Fibroblast of lung (primary cell): ENCODE measurements around the gene RAB37. TPM values are rescaled to one million over a fixed set of nuclear protein-coding genes. Genes with fewer than 3 reads are reported as not detected.

ENCODE experiments used
- DNase-seq, 2 donors: peaks; one replicate each; pipeline versions ENCODE4 v3.0.0 to v3.0.0-alpha.2; 2010; ENCODE audit warnings: low read depth in 2 of 2
- H2AFZ ChIP-seq: 2 replicates; pipeline ENCODE4 v1.5.1; 2012; ENCODE audit warnings: low read length, control low read depth, inconsistent platforms
- H3K27ac ChIP-seq: 2 replicates; pipeline ENCODE4 v1.5.1; 2011; ENCODE audit warnings: low read length, control low read depth; ENCODE audit not compliant: insufficient read depth
- H3K27me3 ChIP-seq: 2 replicates; pipeline ENCODE4 v1.5.1; 2011; ENCODE audit warnings: mild to moderate bottlenecking, low read length; ENCODE audit not compliant: control insufficient read depth, insufficient read depth
- H3K36me3 ChIP-seq: 2 replicates; pipeline ENCODE4 v1.5.1; 2011; ENCODE audit warnings: low read length; ENCODE audit not compliant: control insufficient read depth, insufficient read depth
- H3K4me1 ChIP-seq: 2 replicates; pipeline ENCODE4 v1.5.1; 2011; ENCODE audit warnings: low read length; ENCODE audit not compliant: control insufficient read depth, insufficient read depth; ENCODE audit errors: extremely low read depth
- H3K4me2 ChIP-seq: 2 replicates; pipeline ENCODE4 v1.5.1; 2011; ENCODE audit warnings: low read length, control low read depth; ENCODE audit not compliant: insufficient read depth; ENCODE audit errors: extremely low read depth
- H3K4me3 ChIP-seq, 4 experiments: fragments of 200-600 bp in 1 of 4; sonication (generic) in 1 of 4; replicated peaks in 1 of 4; 2 replicates each; pipeline ENCODE4 v1.5.1; 2011 to 2016; ENCODE audit warnings: low read length in 4 of 4, low read depth in 3 of 4, mild to moderate bottlenecking in 3 of 4, control low read depth in 2 of 4, inconsistent platforms in 1 of 4, mixed read lengths in 1 of 4; ENCODE audit not compliant: insufficient read depth in 1 of 4; ENCODE audit errors: control extremely low read depth in 1 of 4
- H3K79me2 ChIP-seq: 2 replicates; pipeline ENCODE4 v1.5.1; 2012; ENCODE audit warnings: mild to moderate bottlenecking, low read length, inconsistent platforms; ENCODE audit not compliant: control insufficient read depth, insufficient read depth
- H3K9ac ChIP-seq: 2 replicates; pipeline ENCODE4 v1.5.1; 2011; ENCODE audit warnings: mild to moderate bottlenecking, low read length, control low read depth; ENCODE audit not compliant: insufficient read depth
- H3K9me3 ChIP-seq: 2 replicates; pipeline ENCODE4 v1.5.1; 2012; ENCODE audit warnings: low read depth, low read length; ENCODE audit not compliant: control insufficient read depth, insufficient read depth
- H4K20me1 ChIP-seq: 2 replicates; pipeline ENCODE4 v1.5.1; 2011; ENCODE audit warnings: low read length; ENCODE audit not compliant: control insufficient read depth, insufficient read depth; ENCODE audit errors: extremely low read depth
- EZH2 ChIP-seq: IDR thresholded peaks from 2 replicates; pipeline ENCODE4 v1.5.1; 2012; ENCODE audit warnings: low read length, control low read depth, mild to moderate bottlenecking; ENCODE audit errors: missing control alignments
- polyA plus RNA-seq, 2 donors: library from polyadenylated mRNA; depleted of rRNA in 1 of 2; stranded (reverse) in 1 of 2; unstranded in 1 of 2; fragments of >200 nt; gene quantifications; 2 replicates each; pipeline ENCODE4 v1.2.1, GENCODE V29; 2011 to 2012; ENCODE audit warnings: missing spikeins in 1 of 2
- total RNA-seq: library from RNA; depleted of rRNA; stranded (reverse); fragments of >200 nt; gene quantifications from 2 replicates; pipeline ENCODE4 v1.2.1, GENCODE V29; 2014
- TF ChIP-seq, protein P1 (sequence below), 2 donors: IDR thresholded peaks in 1 of 2; conservative IDR thresholded peaks in 1 of 2; 1 replicate in 1 of 2; 2 replicates in 1 of 2; pipeline ENCODE4 v1.5.1; 2011 to 2012; ENCODE audit warnings: low read length in 2 of 2, control low read depth in 1 of 2, inconsistent platforms in 1 of 2, low read depth in 1 of 2, mild to moderate bottlenecking in 1 of 2

RAB37 gene
- total and polyA plus RNA-seq, 2 donors (not counting 1 experiment from before 2014, with no cell fraction given), result 0.65 to 0.66 TPM

DNA sequence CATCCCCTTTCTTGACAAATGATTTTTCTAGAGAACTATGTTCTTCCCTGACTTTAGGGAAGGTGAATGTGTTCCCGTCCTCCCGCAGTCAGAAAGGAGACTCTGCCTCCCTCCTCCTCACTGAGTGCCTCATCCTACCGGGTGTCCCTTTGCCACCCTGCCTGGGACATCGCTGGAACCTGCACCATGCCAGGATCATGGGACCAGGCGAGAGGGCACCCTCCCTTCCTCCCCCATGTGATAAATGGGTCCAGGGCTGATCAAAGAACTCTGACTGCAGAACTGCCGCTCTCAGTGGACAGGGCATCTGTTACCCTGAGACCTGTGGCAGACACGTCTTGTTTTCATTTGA is 31.7 kb downstream of the RAB37 start:
- Histone ChIP-seq H3K4me2 (no peak overlapping the region), H3K9me3 (no peaks in the 10 kb centered on the region), H3K27me3 (no peaks in the 10 kb centered on the region), H2AFZ (no peak overlapping the region), H4K20me1 (no peaks in the 10 kb centered on the region), H3K36me3 (peaks cover 22% of the 10 kb centered on the region), H3K79me2 (no peaks in the 10 kb centered on the region), H3K4me3 (no peak overlapping the region), H3K9ac (no peak overlapping the region), H3K4me1 (peaks cover 11% of the 10 kb centered on the region), H3K27ac (peak overlapping the region; percentile 27)
- DNase-seq, result no peak
- TF ChIP-seq, protein P1, sequence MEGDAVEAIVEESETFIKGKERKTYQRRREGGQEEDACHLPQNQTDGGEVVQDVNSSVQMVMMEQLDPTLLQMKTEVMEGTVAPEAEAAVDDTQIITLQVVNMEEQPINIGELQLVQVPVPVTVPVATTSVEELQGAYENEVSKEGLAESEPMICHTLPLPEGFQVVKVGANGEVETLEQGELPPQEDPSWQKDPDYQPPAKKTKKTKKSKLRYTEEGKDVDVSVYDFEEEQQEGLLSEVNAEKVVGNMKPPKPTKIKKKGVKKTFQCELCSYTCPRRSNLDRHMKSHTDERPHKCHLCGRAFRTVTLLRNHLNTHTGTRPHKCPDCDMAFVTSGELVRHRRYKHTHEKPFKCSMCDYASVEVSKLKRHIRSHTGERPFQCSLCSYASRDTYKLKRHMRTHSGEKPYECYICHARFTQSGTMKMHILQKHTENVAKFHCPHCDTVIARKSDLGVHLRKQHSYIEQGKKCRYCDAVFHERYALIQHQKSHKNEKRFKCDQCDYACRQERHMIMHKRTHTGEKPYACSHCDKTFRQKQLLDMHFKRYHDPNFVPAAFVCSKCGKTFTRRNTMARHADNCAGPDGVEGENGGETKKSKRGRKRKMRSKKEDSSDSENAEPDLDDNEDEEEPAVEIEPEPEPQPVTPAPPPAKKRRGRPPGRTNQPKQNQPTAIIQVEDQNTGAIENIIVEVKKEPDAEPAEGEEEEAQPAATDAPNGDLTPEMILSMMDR (conservative IDR thresholded peaks at IDR 0.05 in 1 of 2, IDR thresholded peaks at IDR 0.05 in 1 of 2; ENCODE audit: low read depth in 1 of 2, low read length in 2 of 2), result no peak
- no peak for TF ChIP-seq EZH2

- no peak overlapping the region for H3K4me2 ChIP-seq
- H3K27ac ChIP-seq, result no peak overlapping the region
- H2AFZ ChIP-seq, result no peak overlapping the region
- DNase-seq, result no peak
- H3K9ac ChIP-seq, result no peak overlapping the region
- H3K36me3 ChIP-seq, result peaks cover 22% of the 10 kb centered on the region
- H3K9me3 ChIP-seq, result no peaks in the 10 kb centered on the region
- TF ChIP-seq EZH2, result no peak
- TF ChIP-seq, protein P1 (conservative IDR thresholded peaks at IDR 0.05 in 1 of 2, IDR thresholded peaks at IDR 0.05 in 1 of 2; ENCODE audit: low read depth in 1 of 2, low read length in 2 of 2), result no peak
- no peaks in the 10 kb centered on the region for H4K20me1 ChIP-seq
- no peak overlapping the region for H3K4me3 ChIP-seq
- H3K79me2 ChIP-seq, result no peaks in the 10 kb centered on the region
- no peaks in the 10 kb centered on the region for H3K27me3 ChIP-seq
- peaks cover 11% of the 10 kb centered on the region for H3K4me1 ChIP-seq
These were observed 32.3 kb downstream of the RAB37 start for GRCh38 chr17:74769266-74769855.

- H3K4me2 ChIP-seq, result no peak overlapping the region
- no peak overlapping the region for H2AFZ ChIP-seq
- no peak overlapping the region for H3K9ac ChIP-seq
- TF ChIP-seq, protein P1 (conservative IDR thresholded peaks at IDR 0.05 in 1 of 2, IDR thresholded peaks at IDR 0.05 in 1 of 2; ENCODE audit: low read depth in 1 of 2, low read length in 2 of 2), result no peak
- TF ChIP-seq EZH2, result no peak
- H3K79me2 ChIP-seq, result peaks cover 1% of the 10 kb centered on the region
- H3K27ac ChIP-seq, result no peak overlapping the region
- H4K20me1 ChIP-seq, result no peaks in the 10 kb centered on the region
- no peaks in the 10 kb centered on the region for H3K9me3 ChIP-seq
- H3K4me1 ChIP-seq, result peaks cover 11% of the 10 kb centered on the region
- no peaks in the 10 kb centered on the region for H3K27me3 ChIP-seq
- no peak overlapping the region for H3K4me3 ChIP-seq
- DNase-seq, result no peak
- peaks cover 22% of the 10 kb centered on the region for H3K36me3 ChIP-seq
These were observed 32.9 kb downstream of the RAB37 start for GRCh38 chr17:74769856-74770497.
